Measurements from ENCODE around the gene CPT1C. TPM values are rescaled to one million over a fixed set of nuclear protein-coding genes. Genes with fewer than 3 reads are reported as not detected.

The CPT1C gene
- total RNA-seq, 1 experiment from 2014 or later: not detected

- CTCF ChIA-PET: no interaction called here
- intact Hi-C loops (cut with micrococcal nuclease): no loop called here
- TF ChIP-seq CTCF (IDR thresholded peaks at IDR 0.05; ENCODE audit: unreplicated experiment): no peak
These were observed 5.9 kb downstream of the CPT1C start for GRCh38 chr19:49696865-49697264.

GRCh38 chr19:49699364-49699763 lies 8.4 kb downstream of the CPT1C start:
- DNase-seq (ENCODE audit: unreplicated experiment): no peak
- TF ChIP-seq CTCF (IDR thresholded peaks at IDR 0.05; ENCODE audit: unreplicated experiment): no peak
- Mint-ChIP-seq H3K9me3 (ENCODE audit: unreplicated experiment) (no peaks in the 10 kb centered on the region), H3K4me3 (ENCODE audit: unreplicated experiment) (no peak overlapping the region), H3K4me1 (ENCODE audit: insufficient read depth, unreplicated experiment) (peaks cover 5% of the 10 kb centered on the region), H3K27me3 (ENCODE audit: insufficient read depth, unreplicated experiment) (no peaks in the 10 kb centered on the region), H3K27ac (ENCODE audit: low read depth, unreplicated experiment) (no peak overlapping the region), H3K36me3 (ENCODE audit: insufficient read depth, unreplicated experiment) (no peaks in the 10 kb centered on the region)
- no TSS peak for BruUV-seq (replicated peaks)
- ChIA-PET CTCF (interaction anchor here (0.7 to 1.9 kb wide), 2 partner anchors 18 to 952 kb away, joined by 3 to 8 read pairs; no protein-coding TSS in a partner anchor), POLR2A (no interaction called here)
- intact Hi-C loops (cut with micrococcal nuclease): no loop called here

More at GRCh38 chr19:49696865-49697264, 5.9 kb downstream of the CPT1C start:
- BruUV-seq (replicated peaks): no TSS peak
- Mint-ChIP-seq H3K27ac (ENCODE audit: low read depth, unreplicated experiment) (no peak overlapping the region), H3K36me3 (ENCODE audit: insufficient read depth, unreplicated experiment) (no peaks in the 10 kb centered on the region), H3K4me3 (ENCODE audit: unreplicated experiment) (no peak overlapping the region), H3K4me1 (ENCODE audit: insufficient read depth, unreplicated experiment) (no peaks in the 10 kb centered on the region), H3K27me3 (ENCODE audit: insufficient read depth, unreplicated experiment) (no peaks in the 10 kb centered on the region), H3K9me3 (ENCODE audit: unreplicated experiment) (no peaks in the 10 kb centered on the region)
- no peak for DNase-seq (ENCODE audit: unreplicated experiment)
- POLR2A ChIA-PET: interaction anchor here (1.0 kb wide), 1 partner anchor 40 kb away, joined by 3 read pairs; no protein-coding TSS in a partner anchor

GRCh38 chr19:49700563-49700962 lies 9.6 kb downstream of the CPT1C start:
- no TSS peak for BruUV-seq (replicated peaks)
- no peak for TF ChIP-seq CTCF (IDR thresholded peaks at IDR 0.05; ENCODE audit: unreplicated experiment)
- no peaks in the 10 kb centered on the region for H3K36me3 Mint-ChIP-seq (ENCODE audit: insufficient read depth, unreplicated experiment)
- intact Hi-C loops (cut with micrococcal nuclease): no loop called here
- no peaks in the 10 kb centered on the region for H3K9me3 Mint-ChIP-seq (ENCODE audit: unreplicated experiment)
- ChIA-PET CTCF (interaction anchor here (0.7 to 1.9 kb wide), 2 partner anchors 15 to 19 kb away, joined by 3 to 8 read pairs; no protein-coding TSS in a partner anchor), POLR2A (interaction anchor here (0.7 kb wide), 1 partner anchor 144 kb away, joined by 3 read pairs; no protein-coding TSS in a partner anchor)
- H3K27ac Mint-ChIP-seq (ENCODE audit: low read depth, unreplicated experiment): no peak overlapping the region
- no peak for DNase-seq (ENCODE audit: unreplicated experiment)
- H3K4me3 Mint-ChIP-seq (ENCODE audit: unreplicated experiment): no peak overlapping the region
- H3K4me1 Mint-ChIP-seq (ENCODE audit: insufficient read depth, unreplicated experiment): peaks cover 5% of the 10 kb centered on the region
- H3K27me3 Mint-ChIP-seq (ENCODE audit: insufficient read depth, unreplicated experiment): no peaks in the 10 kb centered on the region

- no peak for TF ChIP-seq CTCF (IDR thresholded peaks at IDR 0.05; ENCODE audit: unreplicated experiment)
- H3K27me3 Mint-ChIP-seq (ENCODE audit: insufficient read depth, unreplicated experiment): no peaks in the 10 kb centered on the region
- H3K27ac Mint-ChIP-seq (ENCODE audit: low read depth, unreplicated experiment): no peak overlapping the region
- ChIA-PET CTCF (no interaction called here), POLR2A (no interaction called here)
- intact Hi-C loops (cut with micrococcal nuclease): no loop called here
- H3K4me1 Mint-ChIP-seq (ENCODE audit: insufficient read depth, unreplicated experiment): peaks cover 5% of the 10 kb centered on the region
- no TSS peak for BruUV-seq (replicated peaks)
- no peaks in the 10 kb centered on the region for H3K9me3 Mint-ChIP-seq (ENCODE audit: unreplicated experiment)
- H3K4me3 Mint-ChIP-seq (ENCODE audit: unreplicated experiment): no peak overlapping the region
- H3K36me3 Mint-ChIP-seq (ENCODE audit: insufficient read depth, unreplicated experiment): no peaks in the 10 kb centered on the region
- no peak for DNase-seq (ENCODE audit: unreplicated experiment)
These were observed 10.4 kb downstream of the CPT1C start for GRCh38 chr19:49701271-49701786.

Data from MCF 10A (cell line).